DND-41 (cell line): ENCODE measurements around the gene SKIC8.

Source experiments
- CTCF ChIP-seq: IDR thresholded peaks from 2 replicates; pipeline ENCODE4 v1.5.1; 2012; ENCODE audit warnings: borderline replicate concordance, low read length, moderate library complexity, mild to moderate bottlenecking; ENCODE audit not compliant: poor library complexity, severe bottlenecking; ENCODE audit errors: extremely low read depth
- EZH2 ChIP-seq: IDR thresholded peaks from 3 replicates; pipeline ENCODE4 v1.6.1; 2012; ENCODE audit warnings: borderline replicate concordance, low read depth, mild to moderate bottlenecking, moderate library complexity, low read length, inconsistent platforms; ENCODE audit not compliant: severe bottlenecking

GRCh38 chr15:78307976-78308375 lies 8.6 kb upstream of the SKIC8 start:
- TF ChIP-seq CTCF (no peak), EZH2 (no peak)
